GM18498 (cell line): ENCODE measurements around the gene NPL.

Source experiments
- ATAC-seq: cut with Tn5 transposase; IDR thresholded peaks from one replicate; pipeline ENCODE4 v1.9.1; 2021; ENCODE audit warnings: mild to moderate bottlenecking, moderate library complexity; ENCODE audit not compliant: unreplicated experiment

The NPL gene

GRCh38 chr1:182777386-182777785 lies 12.2 kb upstream of the NPL start:
- ATAC-seq: no peak

- ATAC-seq: no peak
Observed at GRCh38 chr1:182778862-182779261, 10.7 kb upstream of the NPL start.

GRCh38 chr1:182779530-182779929 lies 10.0 kb upstream of the NPL start:
- ATAC-seq: no peak

- peak; percentile 73 for ATAC-seq
Observed at GRCh38 chr1:182781841-182782586, 7.6 kb upstream of the NPL start.

- ATAC-seq: no peak
Observed at GRCh38 chr1:182782587-182782913, 7.0 kb upstream of the NPL start.

GRCh38 chr1:182783068-182783467 lies 6.5 kb upstream of the NPL start:
- no peak for ATAC-seq

- no peak for ATAC-seq
Observed at GRCh38 chr1:182784556-182785171, 4.9 kb upstream of the NPL start.

- ATAC-seq: no peak
Observed at GRCh38 chr1:182785181-182785580, 4.4 kb upstream of the NPL start.

- ATAC-seq: no peak
Observed at GRCh38 chr1:182786223-182786994, 3.2 kb upstream of the NPL start.

- ATAC-seq: no peak
Observed at GRCh38 chr1:182786995-182787324, 2.6 kb upstream of the NPL start.

- ATAC-seq: no peak
Observed at GRCh38 chr1:182791281-182792179, 2.0 kb downstream of the NPL start.

- ATAC-seq: no peak
Observed at GRCh38 chr1:182794091-182794490, 4.5 kb downstream of the NPL start.

- ATAC-seq: no peak
Observed at GRCh38 chr1:182794676-182795201, 5.2 kb downstream of the NPL start.

- no peak for ATAC-seq
Observed at GRCh38 chr1:182795563-182796228, 6.1 kb downstream of the NPL start.

- ATAC-seq: no peak
Observed at GRCh38 chr1:182802006-182802803, 12.6 kb downstream of the NPL start.

GRCh38 chr1:182803846-182804245 lies 14.3 kb downstream of the NPL start:
- ATAC-seq: no peak

GRCh38 chr1:182806015-182806678 lies 16.6 kb downstream of the NPL start:
- ATAC-seq: no peak

GRCh38 chr1:182807907-182808306 lies 18.3 kb downstream of the NPL start:
- ATAC-seq: no peak

GRCh38 chr1:182809414-182809957 lies 19.9 kb downstream of the NPL start:
- ATAC-seq: no peak
